Measurements from ENCODE around the gene KCNIP1. TPM values are rescaled to one million over a fixed set of nuclear protein-coding genes. Genes with fewer than 3 reads are reported as not detected.
A peak's percentile ranks its signal among the peaks of the same experiment; 100 is the strongest.

The KCNIP1 gene
- polyA plus RNA-seq, 2 donors = 0.04 TPM; not detected in 1

DNA sequence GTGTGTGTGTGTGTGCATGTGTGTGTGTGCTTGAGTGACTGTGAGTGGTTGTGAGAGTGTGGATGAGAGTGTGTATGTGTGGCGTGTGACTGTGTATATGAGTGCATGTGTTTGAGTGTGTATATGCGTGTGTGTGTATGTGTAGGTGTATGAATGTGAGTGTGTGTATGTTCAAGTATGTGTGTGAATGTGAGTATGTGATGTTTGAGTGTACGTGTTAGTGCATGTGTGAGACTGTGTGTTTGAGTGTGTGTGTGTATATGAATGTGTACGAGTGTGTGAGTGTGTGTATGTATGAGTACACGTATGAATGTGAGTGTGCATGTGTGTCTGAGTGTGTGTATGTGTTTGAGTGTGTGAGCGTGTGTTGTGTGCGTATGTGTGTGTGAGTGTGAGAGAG lies 47.8 kb downstream of the KCNIP1 start:
- Histone ChIP-seq H3K27me3 (ENCODE audit: control insufficient read depth in 1 of 2, insufficient read depth in 2 of 2, low read length in 2 of 2) (no peaks in the 10 kb centered on the region), H3K9me3 (ENCODE audit: control insufficient read depth in 2 of 2, insufficient read depth in 1 of 2, low read depth in 1 of 2, low read length in 1 of 2) (no peaks in the 10 kb centered on the region), H3K36me3 (ENCODE audit: control insufficient read depth in 2 of 2, insufficient read depth in 2 of 2, low read length in 1 of 2) (no peaks in the 10 kb centered on the region), H3K27ac (ENCODE audit: low read depth in 2 of 2, low read length in 1 of 2) (no peak overlapping the region), H3K4me1 (ENCODE audit: control insufficient read depth in 2 of 2, insufficient read depth in 2 of 2, low read length in 1 of 2) (peaks cover 0 to 4% of the 10 kb centered on the region in 2 donors), H3K4me3 (ENCODE audit: low read depth in 1 of 2, low read length in 2 of 2) (no peak overlapping the region)
- WGBS, 2 donors = 92 to 94% methylated on average over 7 of the region's 7 CpGs

DNA sequence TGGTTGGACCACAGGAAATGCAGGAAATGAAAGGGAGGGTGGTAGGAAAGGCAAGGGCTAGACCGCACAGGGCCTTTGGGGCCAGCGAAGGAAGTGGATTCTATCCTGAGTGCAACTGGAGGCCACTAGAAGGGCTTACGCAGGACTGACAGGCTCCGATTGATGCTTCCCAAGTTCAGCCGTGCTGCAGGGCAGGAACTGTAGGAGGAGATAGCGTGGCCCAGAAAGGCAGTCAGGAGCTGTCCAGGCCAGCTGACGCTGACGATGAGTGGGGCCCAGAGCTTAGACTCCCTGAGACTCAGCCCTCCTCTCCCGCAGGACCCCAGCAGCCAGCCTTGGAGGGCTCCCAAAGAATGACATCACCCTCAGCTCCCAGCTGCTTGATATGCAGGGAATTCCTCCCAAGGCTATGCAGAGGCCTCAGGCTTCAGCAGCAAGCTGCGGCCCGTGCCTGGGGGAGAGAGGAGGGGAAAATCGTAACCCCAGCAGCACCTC lies 48.8 kb downstream of the KCNIP1 start:
- H3K4me3 ChIP-seq (ENCODE audit: low read depth in 1 of 2, low read length in 2 of 2) = no peak overlapping the region
- H3K9me3 ChIP-seq (ENCODE audit: control insufficient read depth in 2 of 2, insufficient read depth in 1 of 2, low read depth in 1 of 2, low read length in 1 of 2) = no peaks in the 10 kb centered on the region
- 24 to 25% methylated on average over 12 of the region's 12 CpGs for WGBS, 2 donors
- H3K4me1 ChIP-seq (ENCODE audit: control insufficient read depth in 2 of 2, insufficient read depth in 2 of 2, low read length in 1 of 2) = peaks cover 0 to 4% of the 10 kb centered on the region in 2 donors
- H3K27ac ChIP-seq (ENCODE audit: low read depth in 2 of 2, low read length in 1 of 2) = peak overlapping the region in 1 of 2 donors; percentile 7
- no peaks in the 10 kb centered on the region for H3K27me3 ChIP-seq (ENCODE audit: control insufficient read depth in 1 of 2, insufficient read depth in 2 of 2, low read length in 2 of 2)
- no peaks in the 10 kb centered on the region for H3K36me3 ChIP-seq (ENCODE audit: control insufficient read depth in 2 of 2, insufficient read depth in 2 of 2, low read length in 1 of 2)

- Histone ChIP-seq H3K4me3 (ENCODE audit: low read depth in 1 of 2, low read length in 2 of 2) (no peak overlapping the region), H3K36me3 (ENCODE audit: control insufficient read depth in 2 of 2, insufficient read depth in 2 of 2, low read length in 1 of 2) (no peaks in the 10 kb centered on the region), H3K27me3 (ENCODE audit: control insufficient read depth in 1 of 2, insufficient read depth in 2 of 2, low read length in 2 of 2) (no peaks in the 10 kb centered on the region), H3K9me3 (ENCODE audit: control insufficient read depth in 2 of 2, insufficient read depth in 1 of 2, low read depth in 1 of 2, low read length in 1 of 2) (no peaks in the 10 kb centered on the region), H3K4me1 (ENCODE audit: control insufficient read depth in 2 of 2, insufficient read depth in 2 of 2, low read length in 1 of 2) (peaks cover 0 to 4% of the 10 kb centered on the region in 2 donors), H3K27ac (ENCODE audit: low read depth in 2 of 2, low read length in 1 of 2) (no peak overlapping the region)
- 75 to 77% methylated on average over 4 of the region's 4 CpGs for WGBS, 2 donors
These were observed 49.4 kb downstream of the KCNIP1 start for GRCh38 chr5:170553218-170553617.

DNA sequence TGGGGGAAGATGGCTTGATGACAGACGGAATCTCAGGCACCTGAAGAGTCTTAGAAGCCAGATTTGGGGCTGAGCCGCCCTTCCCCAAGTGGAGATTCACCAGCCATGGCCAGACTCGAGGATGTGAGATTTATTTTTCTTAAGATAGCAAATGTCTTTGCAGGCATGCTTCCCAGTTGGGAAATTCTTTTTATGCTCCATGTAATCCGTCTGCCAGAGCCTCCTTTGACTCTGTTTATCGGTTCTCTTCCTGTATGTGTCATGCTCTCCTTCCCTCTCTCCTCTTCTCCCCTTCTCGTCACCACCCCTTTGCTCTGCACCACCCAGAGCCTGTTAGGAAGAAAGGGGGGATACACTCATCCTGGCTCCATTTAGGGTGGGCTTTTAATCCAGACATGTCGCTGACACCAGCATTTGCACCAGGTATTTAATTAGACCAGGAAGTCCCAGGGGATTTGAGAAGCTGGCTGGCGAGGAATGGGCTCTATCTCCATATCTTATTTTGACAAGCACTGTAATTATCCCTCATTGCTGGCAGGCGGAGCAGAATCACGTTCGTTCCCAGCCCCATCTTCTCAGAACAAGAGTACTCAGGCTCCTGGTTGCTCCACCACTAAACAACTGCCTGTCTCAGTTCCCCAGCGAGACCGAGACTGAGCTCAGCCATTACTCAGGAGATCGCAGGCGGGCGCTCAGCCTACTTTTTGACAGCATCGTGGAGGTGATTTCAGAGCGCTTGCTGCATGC lies 50.9 kb downstream of the KCNIP1 start:
- no peaks in the 10 kb centered on the region for H3K36me3 ChIP-seq (ENCODE audit: control insufficient read depth in 2 of 2, insufficient read depth in 2 of 2, low read length in 1 of 2)
- 56 to 57% methylated on average over 18 of the region's 18 CpGs for WGBS, 2 donors
- no peak overlapping the region for H3K4me3 ChIP-seq (ENCODE audit: low read depth in 1 of 2, low read length in 2 of 2)
- H3K4me1 ChIP-seq (ENCODE audit: control insufficient read depth in 2 of 2, insufficient read depth in 2 of 2, low read length in 1 of 2) = peaks cover 0 to 4% of the 10 kb centered on the region in 2 donors
- no peaks in the 10 kb centered on the region for H3K27me3 ChIP-seq (ENCODE audit: control insufficient read depth in 1 of 2, insufficient read depth in 2 of 2, low read length in 2 of 2)
- H3K9me3 ChIP-seq (ENCODE audit: control insufficient read depth in 2 of 2, insufficient read depth in 1 of 2, low read depth in 1 of 2, low read length in 1 of 2) = no peaks in the 10 kb centered on the region
- no peak overlapping the region for H3K27ac ChIP-seq (ENCODE audit: low read depth in 2 of 2, low read length in 1 of 2)

GRCh38 chr5:170557314-170557713 lies 53.5 kb downstream of the KCNIP1 start:
- Histone ChIP-seq H3K4me3 (ENCODE audit: low read depth in 1 of 2, low read length in 2 of 2) (no peak overlapping the region), H3K4me1 (ENCODE audit: control insufficient read depth in 2 of 2, insufficient read depth in 2 of 2, low read length in 1 of 2) (peaks cover 0 to 4% of the 10 kb centered on the region in 2 donors), H3K27me3 (ENCODE audit: control insufficient read depth in 1 of 2, insufficient read depth in 2 of 2, low read length in 2 of 2) (no peaks in the 10 kb centered on the region), H3K27ac (ENCODE audit: low read depth in 2 of 2, low read length in 1 of 2) (no peak overlapping the region), H3K36me3 (ENCODE audit: control insufficient read depth in 2 of 2, insufficient read depth in 2 of 2, low read length in 1 of 2) (no peaks in the 10 kb centered on the region), H3K9me3 (ENCODE audit: control insufficient read depth in 2 of 2, insufficient read depth in 1 of 2, low read depth in 1 of 2, low read length in 1 of 2) (no peaks in the 10 kb centered on the region)
- WGBS, 2 donors = 63 to 70% methylated on average over 3 of the region's 3 CpGs

GRCh38 chr5:170559296-170559695 lies 55.5 kb downstream of the KCNIP1 start:
- H3K36me3 ChIP-seq (ENCODE audit: control insufficient read depth in 2 of 2, insufficient read depth in 2 of 2, low read length in 1 of 2) = no peaks in the 10 kb centered on the region
- WGBS, 2 donors = 52 to 59% methylated on average over 3 of the region's 3 CpGs
- no peak overlapping the region for H3K27ac ChIP-seq (ENCODE audit: low read depth in 2 of 2, low read length in 1 of 2)
- no peak overlapping the region for H3K4me3 ChIP-seq (ENCODE audit: low read depth in 1 of 2, low read length in 2 of 2)
- no peaks in the 10 kb centered on the region for H3K9me3 ChIP-seq (ENCODE audit: control insufficient read depth in 2 of 2, insufficient read depth in 1 of 2, low read depth in 1 of 2, low read length in 1 of 2)
- H3K4me1 ChIP-seq (ENCODE audit: control insufficient read depth in 2 of 2, insufficient read depth in 2 of 2, low read length in 1 of 2) = no peaks in the 10 kb centered on the region
- no peaks in the 10 kb centered on the region for H3K27me3 ChIP-seq (ENCODE audit: control insufficient read depth in 1 of 2, insufficient read depth in 2 of 2, low read length in 2 of 2)

DNA sequence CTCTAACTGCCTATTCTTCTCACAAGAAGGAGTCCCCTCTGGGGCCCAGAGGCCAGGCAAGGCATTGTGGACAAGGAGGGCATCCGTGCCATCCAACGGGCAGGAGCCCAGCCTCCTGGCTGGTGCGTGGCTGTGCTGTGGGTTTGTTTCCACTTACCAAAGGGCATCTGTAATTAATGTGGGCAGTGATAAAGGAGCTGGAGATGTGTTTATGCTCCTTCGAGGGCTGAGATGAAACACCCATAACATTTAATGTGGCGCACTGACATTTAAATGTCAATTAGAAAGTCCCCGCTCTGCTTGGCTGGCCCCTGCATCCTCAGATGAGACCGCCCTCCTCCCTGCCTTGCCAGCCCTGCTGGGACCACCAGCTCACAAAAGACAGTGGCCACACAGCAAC lies 57.1 kb downstream of the KCNIP1 start:
- WGBS, 2 donors = 89 to 90% methylated on average over 7 of the region's 7 CpGs

DNA sequence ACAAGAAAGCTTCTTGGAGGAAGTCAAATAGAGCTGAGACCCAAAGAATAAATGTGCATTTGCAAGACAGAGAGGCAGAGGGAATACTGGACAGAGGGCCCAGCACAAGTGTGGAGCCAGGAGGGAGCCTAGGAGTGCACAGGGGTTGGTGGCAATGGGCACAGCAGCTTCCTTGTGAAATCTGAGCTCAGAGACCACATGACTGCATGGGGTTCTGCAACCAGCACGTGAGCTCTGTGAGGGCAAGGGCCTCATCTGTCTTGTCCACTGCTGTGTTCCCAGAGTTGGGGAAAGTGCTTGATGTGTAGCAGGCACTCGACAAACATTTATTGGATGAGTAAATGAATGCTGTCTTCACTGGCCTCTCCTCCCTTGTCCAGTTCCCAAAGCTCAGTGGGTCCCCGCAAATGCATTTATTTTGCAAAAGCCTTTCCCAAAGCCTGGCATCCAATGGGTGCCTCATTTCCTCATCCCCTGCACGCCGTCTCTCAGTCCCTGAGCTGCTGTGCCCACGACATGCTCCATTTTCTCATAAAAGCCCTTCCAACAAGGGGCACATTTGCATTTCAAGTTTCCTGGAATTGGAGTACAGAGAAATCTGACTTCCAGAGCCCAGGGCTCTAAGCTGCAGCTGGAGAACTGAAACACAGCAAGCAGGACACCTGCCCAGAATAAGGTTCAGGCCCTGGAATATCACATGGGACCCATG lies 58.5 kb downstream of the KCNIP1 start:
- Histone ChIP-seq H3K27ac (ENCODE audit: low read depth in 2 of 2, low read length in 1 of 2) (no peak overlapping the region), H3K4me3 (ENCODE audit: low read depth in 1 of 2, low read length in 2 of 2) (no peak overlapping the region), H3K36me3 (ENCODE audit: control insufficient read depth in 2 of 2, insufficient read depth in 2 of 2, low read length in 1 of 2) (no peaks in the 10 kb centered on the region), H3K27me3 (ENCODE audit: control insufficient read depth in 1 of 2, insufficient read depth in 2 of 2, low read length in 2 of 2) (no peaks in the 10 kb centered on the region), H3K9me3 (ENCODE audit: control insufficient read depth in 2 of 2, insufficient read depth in 1 of 2, low read depth in 1 of 2, low read length in 1 of 2) (no peaks in the 10 kb centered on the region), H3K4me1 (ENCODE audit: control insufficient read depth in 2 of 2, insufficient read depth in 2 of 2, low read length in 1 of 2) (no peaks in the 10 kb centered on the region)
- WGBS, 2 donors = 83 to 84% methylated on average over 6 of the region's 6 CpGs

More for the DNA sequence above, 57.1 kb downstream of the KCNIP1 start:
- no peak overlapping the region for H3K27ac ChIP-seq (ENCODE audit: low read depth in 2 of 2, low read length in 1 of 2)
- H3K36me3 ChIP-seq (ENCODE audit: control insufficient read depth in 2 of 2, insufficient read depth in 2 of 2, low read length in 1 of 2) = no peaks in the 10 kb centered on the region
- H3K9me3 ChIP-seq (ENCODE audit: control insufficient read depth in 2 of 2, insufficient read depth in 1 of 2, low read depth in 1 of 2, low read length in 1 of 2) = no peaks in the 10 kb centered on the region
- H3K4me1 ChIP-seq (ENCODE audit: control insufficient read depth in 2 of 2, insufficient read depth in 2 of 2, low read length in 1 of 2) = no peaks in the 10 kb centered on the region
- no peaks in the 10 kb centered on the region for H3K27me3 ChIP-seq (ENCODE audit: control insufficient read depth in 1 of 2, insufficient read depth in 2 of 2, low read length in 2 of 2)
- H3K4me3 ChIP-seq (ENCODE audit: low read depth in 1 of 2, low read length in 2 of 2) = no peak overlapping the region

- H3K27ac ChIP-seq (ENCODE audit: low read depth in 2 of 2, low read length in 1 of 2) = no peak overlapping the region
- H3K4me1 ChIP-seq (ENCODE audit: control insufficient read depth in 2 of 2, insufficient read depth in 2 of 2, low read length in 1 of 2) = peaks cover 0 to 2% of the 10 kb centered on the region in 2 donors
- no peaks in the 10 kb centered on the region for H3K9me3 ChIP-seq (ENCODE audit: control insufficient read depth in 2 of 2, insufficient read depth in 1 of 2, low read depth in 1 of 2, low read length in 1 of 2)
- no peak overlapping the region for H3K4me3 ChIP-seq (ENCODE audit: low read depth in 1 of 2, low read length in 2 of 2)
- no peaks in the 10 kb centered on the region for H3K27me3 ChIP-seq (ENCODE audit: control insufficient read depth in 1 of 2, insufficient read depth in 2 of 2, low read length in 2 of 2)
- H3K36me3 ChIP-seq (ENCODE audit: control insufficient read depth in 2 of 2, insufficient read depth in 2 of 2, low read length in 1 of 2) = no peaks in the 10 kb centered on the region
- WGBS, 2 donors = 67 to 80% methylated on average over 4 of the region's 4 CpGs
These were observed 59.0 kb downstream of the KCNIP1 start for GRCh38 chr5:170562875-170563228.
